ENCODE measurements around the gene POLD4. TPM values are rescaled to one million over a fixed set of nuclear protein-coding genes. Genes with fewer than 3 reads are reported as not detected.

The POLD4 gene
- total and polyA plus RNA-seq, 7 donors = 31.8 to 89.8 (median 72.6) TPM

DNA sequence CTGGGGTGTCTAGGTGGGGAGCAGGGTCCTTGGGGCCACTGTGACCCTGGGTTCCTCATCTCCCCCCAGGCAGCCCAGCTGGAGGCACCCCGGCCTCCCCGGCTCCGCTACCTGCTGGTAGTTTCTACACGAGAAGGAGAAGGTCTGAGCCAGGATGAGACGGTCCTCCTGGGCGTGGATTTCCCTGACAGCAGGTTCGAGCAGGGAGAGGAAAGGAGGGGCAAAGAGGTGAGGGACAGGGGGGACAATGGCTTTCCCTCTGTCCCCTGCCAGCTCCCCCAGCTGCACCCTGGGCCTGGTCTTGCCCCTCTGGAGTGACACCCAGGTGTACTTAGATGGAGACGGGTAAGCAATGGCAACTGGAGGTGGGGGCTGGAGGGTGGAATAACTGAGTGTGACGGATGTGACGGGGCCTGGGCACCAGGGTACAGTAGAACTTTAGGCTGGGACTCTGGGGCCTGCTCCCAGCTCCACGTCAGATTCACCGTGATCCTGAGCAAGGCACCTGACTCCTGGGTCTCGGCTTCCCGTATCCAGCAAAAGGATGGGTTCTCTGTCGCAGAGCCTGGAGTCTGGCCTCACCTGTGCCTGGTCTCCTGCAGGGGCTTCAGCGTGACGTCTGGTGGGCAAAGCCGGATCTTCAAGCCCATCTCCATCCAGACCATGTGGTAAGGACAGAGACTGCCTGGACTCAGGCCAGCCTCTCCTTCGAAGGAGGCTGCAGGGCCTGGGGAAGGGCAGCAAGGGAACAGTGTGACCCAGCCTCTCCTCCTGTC lies 46.4 kb downstream of the POLD4 start:
- 89 to 92% (median 91%) methylated on average over 19 of the region's 19 CpGs for WGBS, 3 donors
- H3K9me3 ChIP-seq = no peaks in the 10 kb centered on the region
- H3K4me1 ChIP-seq = peaks cover 19% of the 10 kb centered on the region
- no peaks in the 10 kb centered on the region for H3K27me3 ChIP-seq (ENCODE audit: insufficient read depth in 3 of 3, low read length in 2 of 3)
- TF ChIP-seq, protein P1, sequence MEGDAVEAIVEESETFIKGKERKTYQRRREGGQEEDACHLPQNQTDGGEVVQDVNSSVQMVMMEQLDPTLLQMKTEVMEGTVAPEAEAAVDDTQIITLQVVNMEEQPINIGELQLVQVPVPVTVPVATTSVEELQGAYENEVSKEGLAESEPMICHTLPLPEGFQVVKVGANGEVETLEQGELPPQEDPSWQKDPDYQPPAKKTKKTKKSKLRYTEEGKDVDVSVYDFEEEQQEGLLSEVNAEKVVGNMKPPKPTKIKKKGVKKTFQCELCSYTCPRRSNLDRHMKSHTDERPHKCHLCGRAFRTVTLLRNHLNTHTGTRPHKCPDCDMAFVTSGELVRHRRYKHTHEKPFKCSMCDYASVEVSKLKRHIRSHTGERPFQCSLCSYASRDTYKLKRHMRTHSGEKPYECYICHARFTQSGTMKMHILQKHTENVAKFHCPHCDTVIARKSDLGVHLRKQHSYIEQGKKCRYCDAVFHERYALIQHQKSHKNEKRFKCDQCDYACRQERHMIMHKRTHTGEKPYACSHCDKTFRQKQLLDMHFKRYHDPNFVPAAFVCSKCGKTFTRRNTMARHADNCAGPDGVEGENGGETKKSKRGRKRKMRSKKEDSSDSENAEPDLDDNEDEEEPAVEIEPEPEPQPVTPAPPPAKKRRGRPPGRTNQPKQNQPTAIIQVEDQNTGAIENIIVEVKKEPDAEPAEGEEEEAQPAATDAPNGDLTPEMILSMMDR (IDR thresholded peaks at IDR 0.05) = no peak
- H3K27ac ChIP-seq = no peak overlapping the region
- DNase-seq = no peak
- intact Hi-C loops (cut with DNase I) = no loop called here
- H3K4me3 ChIP-seq = no peak overlapping the region
- H3K36me3 ChIP-seq (ENCODE audit: insufficient read depth in 1 of 2, low read depth in 1 of 2) = peaks cover 0 to 45% of the 10 kb centered on the region in 2 donors
- ATAC-seq = no peak

DNA sequence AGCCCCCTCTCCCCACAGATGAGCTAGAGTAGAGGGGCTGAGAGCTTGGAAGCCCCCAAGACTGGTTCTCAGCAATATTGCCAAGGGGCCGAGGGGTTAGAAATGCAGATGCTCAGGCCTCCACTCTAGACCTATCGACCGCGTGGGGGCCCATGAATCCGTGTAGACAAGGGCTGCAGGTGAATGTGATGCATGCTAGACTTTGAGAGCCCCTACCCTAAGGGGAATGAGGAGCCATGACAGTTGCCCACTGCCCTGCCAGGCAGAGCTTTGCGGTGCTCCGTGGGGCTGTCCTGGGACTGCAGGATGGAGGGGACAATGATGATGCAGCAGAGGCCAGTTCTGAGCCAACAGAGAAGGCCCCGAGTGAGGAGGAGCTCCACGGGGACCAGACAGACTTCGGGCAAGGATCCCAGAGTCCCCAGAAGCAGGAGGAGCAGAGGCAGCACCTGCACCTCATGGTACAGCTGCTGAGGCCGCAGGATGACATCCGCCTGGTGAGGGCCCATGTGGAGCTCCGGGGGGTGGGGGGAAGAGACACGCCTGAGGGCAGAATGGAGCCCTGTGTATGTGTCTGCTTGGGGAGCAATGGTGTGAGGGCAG lies 48.7 kb downstream of the POLD4 start:
- ATAC-seq (no peak), DNase-seq (no peak)
- Histone ChIP-seq H3K4me1 (peaks cover 27% of the 10 kb centered on the region), H3K4me3 (peak overlapping the region; percentile 97), H3K9me3 (no peaks in the 10 kb centered on the region), H3K36me3 (ENCODE audit: insufficient read depth in 1 of 2, low read depth in 1 of 2) (peaks cover 0 to 48% of the 10 kb centered on the region in 2 donors), H3K27ac (no peak overlapping the region), H3K27me3 (ENCODE audit: insufficient read depth in 3 of 3, low read length in 2 of 3) (no peaks in the 10 kb centered on the region)
- 75 to 80% (median 75%) methylated on average over 14 of the region's 14 CpGs for WGBS, 3 donors
- intact Hi-C loops (cut with DNase I) = loop anchor here in 1 of 2 donors (5.0 kb wide), 1 partner anchor 37 kb away; the partner anchor contains the start of gene GRK2
- TF ChIP-seq, protein P1 (IDR thresholded peaks at IDR 0.05) = no peak

DNA sequence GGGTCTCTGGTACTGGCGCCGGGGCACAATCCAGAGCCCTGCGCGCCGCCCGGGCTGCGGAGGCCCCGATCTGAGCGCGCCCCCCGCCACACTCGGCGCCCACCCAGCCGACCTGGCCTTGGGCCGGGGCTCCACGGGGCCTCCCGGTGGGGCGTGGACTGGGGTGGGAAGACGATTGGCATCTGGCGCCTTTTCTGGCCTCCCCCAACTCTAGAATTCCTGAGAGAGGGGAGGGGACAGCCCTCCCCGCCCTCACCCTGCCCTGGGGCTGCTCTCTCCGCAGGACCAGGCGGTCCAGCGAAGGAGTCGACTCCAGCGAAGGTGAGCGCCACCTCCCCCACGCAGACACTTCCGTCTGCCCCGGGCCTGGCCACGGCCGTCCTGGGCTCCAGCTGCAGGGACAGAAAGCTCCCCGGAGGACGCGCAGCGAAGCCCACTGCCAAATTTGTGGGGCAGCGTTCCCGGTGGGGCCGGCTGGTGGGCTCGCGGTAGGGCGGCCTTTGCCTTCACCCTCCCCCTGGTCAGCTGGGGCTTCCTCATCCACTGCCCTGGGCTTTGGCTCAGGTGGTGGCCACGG lies 49.4 kb downstream of the POLD4 start:
- Histone ChIP-seq H3K4me3 (peak overlapping the region; percentile 97), H3K4me1 (peaks cover 27% of the 10 kb centered on the region), H3K27ac (peak overlapping the region; percentile 82), H3K36me3 (ENCODE audit: insufficient read depth in 1 of 2, low read depth in 1 of 2) (peaks cover 0 to 48% of the 10 kb centered on the region in 2 donors), H3K9me3 (no peaks in the 10 kb centered on the region), H3K27me3 (ENCODE audit: insufficient read depth in 3 of 3, low read length in 2 of 3) (no peaks in the 10 kb centered on the region)
- intact Hi-C loops (cut with DNase I) = loop anchor here in 1 of 2 donors (5.0 kb wide), 1 partner anchor 37 kb away; the partner anchor contains the start of gene GRK2
- DNase-seq (peak in 1 of 2 donors; percentile 64), ATAC-seq (peak in 2 of 4 donors; percentile 14 to 15)
- 5 to 15% (median 6%) methylated on average over 22 to 43 of the region's 43 CpGs for WGBS, 3 donors
- TF ChIP-seq, protein P1 (IDR thresholded peaks at IDR 0.05) = no peak

DNA sequence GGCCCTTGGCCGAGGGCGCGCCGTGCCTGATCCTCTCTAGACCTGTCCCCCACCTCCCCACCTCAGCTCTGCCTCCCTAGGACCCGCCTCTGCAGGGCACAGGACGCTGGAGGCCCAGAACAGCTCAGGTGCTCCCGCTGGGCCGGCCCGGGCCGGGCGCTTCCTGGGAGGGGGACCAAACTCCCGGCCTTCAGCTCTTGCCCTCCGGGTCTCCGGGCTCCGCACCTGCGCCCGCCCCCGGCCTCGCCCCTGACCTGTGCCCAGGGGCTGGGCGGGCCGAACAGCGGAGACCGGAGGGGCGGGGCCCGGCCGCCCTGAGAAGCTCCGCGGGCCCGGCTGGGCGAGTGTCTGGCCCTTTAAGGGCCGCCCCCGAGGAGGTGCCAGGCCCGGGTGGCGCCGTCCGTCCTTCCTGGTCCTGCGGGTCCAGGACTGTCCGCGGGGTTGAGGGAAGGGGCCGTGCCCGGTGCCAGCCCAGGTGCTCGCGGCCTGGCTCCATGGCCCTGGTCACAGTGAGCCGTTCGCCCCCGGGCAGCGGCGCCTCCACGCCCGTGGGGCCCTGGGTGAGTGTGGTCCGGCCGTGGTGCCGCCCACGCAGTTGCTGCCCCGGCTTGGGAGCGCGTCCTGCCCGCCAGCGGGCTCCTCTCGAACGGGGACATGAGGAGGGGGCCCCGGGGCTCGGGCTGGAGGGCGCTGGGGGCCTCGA lies 50.1 kb downstream of the POLD4 start, which contains the start of gene SSH3:
Gene SSH3, plus strand, starts transcription at position 399 of the 703 bp plus-strand sequence. Its CDS starts 96 bp downstream, at position 495.
- H3K27me3 ChIP-seq (ENCODE audit: insufficient read depth in 3 of 3, low read length in 2 of 3) = no peaks in the 10 kb centered on the region
- ATAC-seq (peak; percentile 82 to 90 (median 84)), DNase-seq (peak; percentile 81 to 88)
- TF ChIP-seq, protein P1 (IDR thresholded peaks at IDR 0.05) = no peak
- H3K27ac ChIP-seq = peak within 1 kb of the TSS; percentile 82
- H3K4me1 ChIP-seq = peaks cover 27% of the 10 kb centered on the region
- intact Hi-C loops (cut with DNase I) = loop anchor here in 1 of 2 donors (5.0 kb wide), 1 partner anchor 36 kb away; the partner anchor contains the start of gene GRK2
- peaks cover 0 to 41% of the 10 kb centered on the region in 2 donors for H3K36me3 ChIP-seq (ENCODE audit: insufficient read depth in 1 of 2, low read depth in 1 of 2)
- H3K9me3 ChIP-seq = no peaks in the 10 kb centered on the region
- H3K4me3 ChIP-seq = peak within 1 kb of the TSS; percentile 97
- WGBS, 3 donors = 0 to 2% (median 0%) methylated on average over 40 to 65 of the region's 65 CpGs
